Transverse colon (tissue), 3 donors: ENCODE measurements around the gene RBFOX2.

ENCODE experiments used
- EP300 ChIP-seq: sonication (generic); formaldehyde crosslinking; IDR thresholded peaks from one replicate; pipeline ENCODE4 v1.6.1; 2017; ENCODE audit warnings: antibody characterized with exemption, low read depth
- POLR2A ChIP-seq: fragments of 450-650 bp; IDR thresholded peaks from one replicate; pipeline ENCODE4 v1.6.1; 2016; ENCODE audit warnings: antibody characterized with exemption, mild to moderate bottlenecking, moderate library complexity
- TF ChIP-seq, protein P1 (sequence below), 5 experiments: fragments of 200-600 bp in 3 of 5; fragments of 450-650 bp in 2 of 5; sonication (generic) in 3 of 5; IDR thresholded peaks; 1 replicate in 2 of 5; 2 replicates in 3 of 5; pipeline ENCODE4 v1.5.1; 2016 to 2017; ENCODE audit warnings: antibody characterized with exemption in 5 of 5, inconsistent platforms in 3 of 5, mild to moderate bottlenecking in 2 of 5, moderate library complexity in 1 of 5

DNA sequence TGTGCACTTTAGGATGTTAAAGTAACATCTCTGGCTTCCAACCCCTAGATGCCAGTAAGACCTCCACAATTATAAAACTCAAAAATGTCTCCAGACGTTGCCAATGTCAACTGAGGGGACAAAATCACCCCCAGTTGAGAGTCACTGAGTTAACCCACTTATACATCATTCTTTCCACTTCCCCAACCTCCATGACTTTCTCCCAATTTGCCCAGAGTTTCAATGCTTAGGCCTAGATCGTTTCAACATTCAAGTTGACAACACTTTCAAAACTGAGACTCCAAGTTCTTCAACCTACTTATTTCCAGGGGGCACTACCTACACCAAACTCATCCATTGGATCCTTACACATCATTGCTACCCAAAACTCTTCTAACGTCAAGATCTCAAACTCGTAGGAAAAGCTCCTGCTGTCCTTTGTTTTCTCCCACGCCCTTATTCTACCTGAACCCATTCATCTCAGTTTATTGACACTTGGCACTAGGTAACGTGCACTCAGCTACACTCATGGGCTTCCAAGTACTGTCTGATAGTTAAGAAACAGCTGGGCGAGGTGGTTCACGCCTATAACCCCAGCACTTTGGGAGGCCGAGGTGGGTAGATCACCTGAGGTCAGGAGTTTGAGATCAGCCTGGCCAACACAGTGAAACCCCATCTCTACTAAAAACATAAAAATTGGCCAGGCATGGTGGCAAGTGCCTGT lies 24.5 kb downstream of the RBFOX2 start:
- TF ChIP-seq, protein P1, sequence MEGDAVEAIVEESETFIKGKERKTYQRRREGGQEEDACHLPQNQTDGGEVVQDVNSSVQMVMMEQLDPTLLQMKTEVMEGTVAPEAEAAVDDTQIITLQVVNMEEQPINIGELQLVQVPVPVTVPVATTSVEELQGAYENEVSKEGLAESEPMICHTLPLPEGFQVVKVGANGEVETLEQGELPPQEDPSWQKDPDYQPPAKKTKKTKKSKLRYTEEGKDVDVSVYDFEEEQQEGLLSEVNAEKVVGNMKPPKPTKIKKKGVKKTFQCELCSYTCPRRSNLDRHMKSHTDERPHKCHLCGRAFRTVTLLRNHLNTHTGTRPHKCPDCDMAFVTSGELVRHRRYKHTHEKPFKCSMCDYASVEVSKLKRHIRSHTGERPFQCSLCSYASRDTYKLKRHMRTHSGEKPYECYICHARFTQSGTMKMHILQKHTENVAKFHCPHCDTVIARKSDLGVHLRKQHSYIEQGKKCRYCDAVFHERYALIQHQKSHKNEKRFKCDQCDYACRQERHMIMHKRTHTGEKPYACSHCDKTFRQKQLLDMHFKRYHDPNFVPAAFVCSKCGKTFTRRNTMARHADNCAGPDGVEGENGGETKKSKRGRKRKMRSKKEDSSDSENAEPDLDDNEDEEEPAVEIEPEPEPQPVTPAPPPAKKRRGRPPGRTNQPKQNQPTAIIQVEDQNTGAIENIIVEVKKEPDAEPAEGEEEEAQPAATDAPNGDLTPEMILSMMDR (IDR thresholded peaks at IDR 0.05), result no peak
- TF ChIP-seq POLR2A (no peak), EP300 (no peak)
